Activated CD4-positive, alpha-beta T cell treated with anti-CD3 and anti-CD28 coated beads, Interleukin-2, amount 10 ng/mL, durations not matched to agents 7 days and 5 days (primary cell): ENCODE results near the gene LRRC23. TPM values are rescaled to one million over a fixed set of nuclear protein-coding genes. Genes with fewer than 3 reads are reported as not detected.
"Not testable (repeated sequence)": the region's sequence is repeated elsewhere in the genome, so short reads cannot be mapped to it uniquely, and the experiment has no call there.

Experiments used
- CTCF ChIA-PET: fragments of 350-600 bp; sonication (Branson Sonifier 250); formaldehyde crosslinking; loops from one replicate; lab custom pipeline; 2021; ENCODE audit warnings: antibody characterized with exemption; lab: Charles Lee
- POLR2A ChIA-PET: fragments of 350-600 bp; sonication (Branson Sonifier 250); formaldehyde crosslinking; loops from one replicate; lab custom pipeline; 2021; ENCODE audit warnings: antibody characterized with exemption; lab: Charles Lee
- DNase-seq: peaks from one replicate; pipeline ENCODE4 v3.0.0-alpha.2; 2020
- H3K27ac Mint-ChIP-seq: one replicate; pipeline ENCODE4 v1.8.0; 2021; ENCODE audit warnings: mild to moderate bottlenecking, moderate library complexity, mixed read lengths
- H3K27me3 Mint-ChIP-seq: one replicate; pipeline ENCODE4 v1.8.0; 2021; ENCODE audit warnings: mixed read lengths
- H3K36me3 Mint-ChIP-seq: one replicate; pipeline ENCODE4 v1.8.0; 2021; ENCODE audit warnings: low read depth, mixed read lengths
- H3K4me1 Mint-ChIP-seq: one replicate; pipeline ENCODE4 v1.8.0; 2021; ENCODE audit warnings: mixed read lengths
- H3K4me3 Mint-ChIP-seq: one replicate; pipeline ENCODE4 v1.8.0; 2021; ENCODE audit warnings: mild to moderate bottlenecking, moderate library complexity, mixed read lengths
- H3K9me3 Mint-ChIP-seq: one replicate; pipeline ENCODE4 v1.8.0; 2021; ENCODE audit warnings: mixed read lengths
- total RNA-seq, 2 experiments: library from RNA; stranded (reverse); gene quantifications; one replicate each; pipeline ENCODE4 v1.2.3, GENCODE V29; 2021

Gene LRRC23
- total RNA-seq, 2 experiments from 2014 or later, result 4.4 to 5.2 TPM

DNA sequence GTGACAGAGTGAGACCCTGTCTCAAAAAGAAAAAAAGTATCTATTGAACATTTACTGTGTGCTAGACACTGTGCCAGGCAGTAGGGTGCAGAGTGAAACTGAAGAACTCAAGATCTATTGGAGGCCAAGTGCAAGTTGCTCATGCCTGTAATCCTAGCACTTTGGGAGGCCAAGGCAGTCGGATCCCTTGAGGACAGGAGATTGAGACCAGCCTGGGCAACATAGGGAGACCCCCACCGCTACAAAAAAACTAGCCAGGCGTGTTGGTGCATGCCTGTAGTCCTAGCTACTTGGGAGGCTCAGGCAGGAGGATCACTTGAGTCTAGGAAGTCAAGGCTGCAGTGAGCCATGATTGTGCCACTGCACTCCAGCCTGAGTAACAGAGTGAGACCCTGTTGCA lies 11.9 kb upstream of the LRRC23 start:
- H3K27me3 Mint-ChIP-seq, DNase-seq, H3K27ac Mint-ChIP-seq, POLR2A ChIA-PET, H3K9me3 Mint-ChIP-seq: not testable (repeated sequence)
- Mint-ChIP-seq H3K4me3 (peak overlapping the region; percentile 82), H3K36me3 (peaks cover 10% of the 10 kb centered on the region), H3K4me1 (peaks cover 29% of the 10 kb centered on the region)
- CTCF ChIA-PET, result interaction anchor here (2.0 to 4.0 kb wide), 6 partner anchors 10 to 33 kb away, joined by 17 to 42 read pairs (median 24); partner anchors contain the start of genes LRRC23 and SPSB2

DNA sequence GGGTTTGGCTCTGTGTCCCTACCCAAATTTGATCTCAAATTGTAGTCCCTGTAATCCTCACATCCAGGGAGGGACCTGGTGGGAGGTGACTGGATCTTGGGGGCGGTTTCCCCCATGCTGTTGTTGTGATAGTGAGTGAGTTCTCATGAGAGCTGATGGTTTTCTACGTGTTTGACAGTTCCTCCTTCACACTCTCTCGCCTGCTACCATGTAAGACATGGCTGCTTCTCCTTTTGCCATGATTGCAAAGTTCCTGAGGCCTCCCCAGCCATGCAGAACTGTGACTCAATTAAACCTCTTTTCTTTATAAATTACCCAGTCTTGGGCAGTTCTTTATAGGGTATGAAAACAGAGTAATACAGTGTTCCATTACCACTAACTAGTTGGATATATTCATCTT lies 10.3 kb upstream of the LRRC23 start:
- peaks cover 10% of the 10 kb centered on the region for H3K36me3 Mint-ChIP-seq
- H3K27ac Mint-ChIP-seq, result no peak overlapping the region
- H3K27me3 Mint-ChIP-seq, result no peaks in the 10 kb centered on the region
- POLR2A ChIA-PET, result no interaction called here
- peaks cover 26% of the 10 kb centered on the region for H3K4me1 Mint-ChIP-seq
- H3K9me3 Mint-ChIP-seq, result no peaks in the 10 kb centered on the region
- DNase-seq, result no peak
- no peak overlapping the region for H3K4me3 Mint-ChIP-seq
- CTCF ChIA-PET, result interaction anchor here (0.6 to 4.0 kb wide), 3 partner anchors 8 to 172 kb away, joined by 3 to 25 read pairs (median 7); partner anchors contain the start of gene SPSB2

DNA sequence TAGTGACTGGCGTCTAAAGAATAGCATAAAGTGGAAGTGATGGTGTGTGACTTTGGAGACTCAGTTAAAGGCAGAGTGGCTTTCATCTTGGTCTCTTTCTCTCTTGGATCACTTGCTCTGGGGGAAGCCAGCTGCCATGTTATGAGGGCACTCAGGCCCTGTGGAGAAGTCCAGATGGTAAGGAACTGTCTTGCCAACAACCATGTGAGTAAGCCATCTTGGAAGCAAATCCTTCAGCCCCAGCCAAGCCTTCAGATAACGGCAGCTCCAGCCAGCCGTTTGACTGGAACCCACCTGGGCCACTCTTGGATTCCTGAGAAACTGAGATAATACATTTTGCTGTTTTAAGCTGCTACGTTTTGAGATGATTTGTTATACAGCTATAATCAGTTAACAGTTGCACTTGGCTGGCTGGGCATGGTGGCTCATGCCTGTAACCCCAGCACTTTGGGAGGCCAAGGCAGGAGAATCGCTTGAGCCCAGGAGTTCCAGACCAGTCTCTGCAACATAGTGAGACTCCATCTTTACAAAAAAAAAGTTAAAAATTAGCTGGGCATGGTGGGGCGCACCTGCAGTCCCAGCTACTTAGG lies 7.7 kb upstream of the LRRC23 start:
- CTCF ChIA-PET, result interaction anchor here (0.7 to 2.1 kb wide), 4 partner anchors 24 to 41 kb away, joined by 3 to 9 read pairs (median 4); partner anchors contain the start of gene SPSB2
- no peaks in the 10 kb centered on the region for H3K9me3 Mint-ChIP-seq
- H3K4me1 Mint-ChIP-seq, result peaks cover 19% of the 10 kb centered on the region
- no peak overlapping the region for H3K27ac Mint-ChIP-seq
- DNase-seq, result no peak
- H3K36me3 Mint-ChIP-seq, result peaks cover 2% of the 10 kb centered on the region
- POLR2A ChIA-PET, result interaction anchor here (0.7 kb wide), 1 partner anchor 426 kb away, joined by 10 read pairs; no protein-coding TSS in a partner anchor
- H3K27me3 Mint-ChIP-seq, result no peaks in the 10 kb centered on the region
- no peak overlapping the region for H3K4me3 Mint-ChIP-seq

DNA sequence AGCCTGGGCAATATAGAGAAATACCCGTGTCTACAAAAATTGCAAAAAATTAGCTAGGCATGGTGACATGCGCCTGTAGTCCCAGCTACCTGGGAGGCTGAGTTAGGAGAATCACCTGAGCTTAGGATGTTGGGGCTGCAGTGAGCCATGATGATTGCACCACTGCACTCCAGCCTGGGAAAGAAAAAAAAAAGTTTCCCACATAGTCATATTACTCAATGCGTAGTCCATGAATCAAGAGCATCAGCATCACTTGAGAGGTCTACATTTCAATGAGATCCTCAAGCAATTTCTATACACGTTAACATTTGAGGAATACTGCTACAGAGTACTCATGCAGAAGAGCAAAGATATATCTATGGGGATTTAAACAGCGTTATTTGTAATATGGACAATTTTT lies 5.2 kb upstream of the LRRC23 start:
- Mint-ChIP-seq H3K36me3 (no peaks in the 10 kb centered on the region), H3K9me3 (no peaks in the 10 kb centered on the region), H3K27ac (no peak overlapping the region), H3K27me3 (no peaks in the 10 kb centered on the region), H3K4me1 (peaks cover 12% of the 10 kb centered on the region), H3K4me3 (no peak overlapping the region)
- DNase-seq, result no peak
- ChIA-PET CTCF (interaction anchor here (0.8 to 2.4 kb wide), 3 partner anchors 8 to 57 kb away, joined by 3 to 17 read pairs (median 9); no protein-coding TSS in a partner anchor), POLR2A (no interaction called here)

DNA sequence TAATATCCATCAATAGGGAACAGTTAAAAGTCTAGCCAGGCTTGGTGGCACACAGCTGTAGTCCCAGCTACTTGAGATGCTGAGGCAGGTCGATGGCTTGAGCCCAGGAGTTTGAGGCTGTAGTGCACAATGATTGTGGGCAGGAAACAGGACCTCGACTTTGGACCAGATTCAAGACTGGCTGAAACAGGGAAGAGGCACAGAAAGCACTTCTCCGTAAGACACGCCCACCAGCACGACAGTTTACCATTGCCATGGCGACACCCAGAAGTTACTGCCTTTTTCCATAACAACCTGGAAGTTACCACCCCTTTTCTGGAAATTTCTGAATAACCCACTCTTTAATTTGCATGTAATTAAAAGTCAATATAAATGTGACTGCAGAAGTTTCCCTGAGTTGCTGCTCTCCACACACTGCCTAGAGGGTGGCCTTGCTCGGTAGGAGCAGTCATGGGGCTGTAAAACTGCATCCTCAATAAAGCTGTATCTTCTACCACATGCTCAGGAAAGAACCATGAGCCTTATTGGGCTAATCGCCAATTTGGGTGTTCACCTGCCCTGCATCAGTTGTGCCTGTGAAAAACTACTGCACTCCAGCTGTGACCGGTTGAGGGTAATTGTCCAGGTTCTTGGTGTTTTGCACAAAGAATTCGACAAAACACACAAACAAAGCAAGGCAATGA lies 4.6 kb upstream of the LRRC23 start:
- no peak overlapping the region for H3K4me3 Mint-ChIP-seq
- no peak overlapping the region for H3K27ac Mint-ChIP-seq
- DNase-seq, result no peak
- H3K36me3 Mint-ChIP-seq, result no peaks in the 10 kb centered on the region
- POLR2A ChIA-PET, result interaction anchor here (0.7 kb wide), 1 partner anchor 58 kb away, joined by 3 read pairs; no protein-coding TSS in a partner anchor
- no peaks in the 10 kb centered on the region for H3K9me3 Mint-ChIP-seq
- no peaks in the 10 kb centered on the region for H3K27me3 Mint-ChIP-seq
- CTCF ChIA-PET, result interaction anchor here (0.6 to 2.4 kb wide), 4 partner anchors 9 to 56 kb away, joined by 3 to 17 read pairs (median 6); no protein-coding TSS in a partner anchor
- peaks cover 12% of the 10 kb centered on the region for H3K4me1 Mint-ChIP-seq

DNA sequence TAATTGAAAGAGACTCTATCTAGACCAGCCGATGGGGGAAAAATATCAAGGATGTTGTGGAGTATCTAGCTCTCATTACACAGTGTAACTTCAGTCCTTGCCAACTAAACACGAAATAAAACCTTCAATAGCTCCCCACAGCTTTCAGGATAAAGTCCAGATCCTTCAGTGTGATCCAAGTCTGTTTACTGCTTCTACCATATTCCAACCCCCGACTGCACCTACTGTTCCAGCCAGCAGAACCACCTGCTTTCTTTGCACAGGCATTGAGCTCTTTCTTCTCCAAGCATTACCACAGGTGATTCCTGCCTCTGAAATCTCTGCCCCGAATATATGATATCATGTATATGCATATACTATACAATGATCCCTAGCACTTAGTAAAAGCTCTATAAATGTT lies 2.2 kb upstream of the LRRC23 start:
- H3K4me1 Mint-ChIP-seq, result peaks cover 12% of the 10 kb centered on the region
- no peak for DNase-seq
- ChIA-PET POLR2A (no interaction called here), CTCF (interaction anchor here (1.0 to 2.7 kb wide), 3 partner anchors 9 to 10 kb away, joined by 3 to 25 read pairs (median 4); no protein-coding TSS in a partner anchor)
- H3K27ac Mint-ChIP-seq, result no peak overlapping the region
- no peaks in the 10 kb centered on the region for H3K27me3 Mint-ChIP-seq
- H3K36me3 Mint-ChIP-seq, result no peaks in the 10 kb centered on the region
- H3K9me3 Mint-ChIP-seq, result no peaks in the 10 kb centered on the region
- no peak overlapping the region for H3K4me3 Mint-ChIP-seq

DNA sequence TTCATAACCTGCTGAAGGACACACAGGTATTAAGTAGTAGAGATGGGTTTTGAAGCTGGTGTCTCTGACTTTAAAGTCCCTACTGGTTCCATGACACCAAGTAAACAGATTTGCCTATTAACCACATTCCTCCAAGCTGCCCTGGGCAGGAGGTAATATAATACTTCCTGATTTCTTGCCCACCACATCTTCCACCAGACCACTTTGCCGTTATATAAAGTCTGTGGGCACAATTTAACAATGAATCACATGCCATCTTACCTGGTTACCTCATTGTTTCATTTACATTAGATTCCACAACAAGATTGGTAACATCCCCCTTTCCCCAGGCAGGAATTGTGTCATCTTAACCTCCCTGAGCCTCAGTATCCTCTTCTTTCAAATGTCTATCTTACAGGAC lies 900 bp upstream of the LRRC23 start:
- Mint-ChIP-seq H3K4me1 (peaks cover 12% of the 10 kb centered on the region), H3K36me3 (no peaks in the 10 kb centered on the region), H3K27me3 (no peaks in the 10 kb centered on the region), H3K9me3 (no peaks in the 10 kb centered on the region), H3K27ac (no peak overlapping the region), H3K4me3 (no peak overlapping the region)
- ChIA-PET POLR2A (interaction anchor here (0.6 kb wide), 1 partner anchor 346 kb away, joined by 4 read pairs; no protein-coding TSS in a partner anchor), CTCF (interaction anchor here (2.7 to 5.6 kb wide), 3 partner anchors 11 to 31 kb away, joined by 11 to 31 read pairs (median 25); partner anchors contain the start of gene SPSB2)
- no peak for DNase-seq

DNA sequence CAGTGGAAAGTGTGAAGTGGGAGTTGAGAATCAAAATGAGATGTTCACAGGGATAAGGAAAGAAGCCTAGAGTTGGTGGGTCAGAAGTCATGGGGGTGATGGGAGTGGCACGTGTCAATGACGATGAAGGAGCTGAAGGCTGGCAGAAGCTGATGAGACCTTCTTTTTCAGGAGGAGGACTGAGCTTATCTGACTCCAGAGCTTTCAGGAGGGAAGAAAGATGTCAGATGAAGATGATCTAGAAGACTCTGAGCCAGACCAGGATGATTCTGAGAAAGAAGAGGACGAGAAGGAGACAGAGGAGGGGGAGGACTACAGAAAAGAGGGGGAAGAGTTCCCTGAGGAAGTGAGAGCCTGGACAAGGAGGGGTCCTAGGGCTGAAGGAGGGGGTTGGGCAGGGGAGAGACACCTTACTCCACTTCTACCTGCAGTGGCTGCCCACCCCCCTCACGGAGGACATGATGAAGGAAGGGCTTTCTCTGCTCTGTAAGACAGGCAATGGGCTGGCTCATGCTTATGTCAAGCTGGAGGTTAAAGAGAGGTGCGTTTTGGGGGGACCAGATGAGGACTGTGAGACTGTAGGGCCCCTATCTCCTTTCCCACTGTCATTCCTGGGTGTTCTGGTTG lies 905 bp downstream of the LRRC23 start:
- Mint-ChIP-seq H3K4me1 (peaks cover 4% of the 10 kb centered on the region), H3K4me3 (no peak overlapping the region), H3K27me3 (no peaks in the 10 kb centered on the region), H3K36me3 (no peaks in the 10 kb centered on the region), H3K9me3 (no peaks in the 10 kb centered on the region), H3K27ac (no peak overlapping the region)
- ChIA-PET POLR2A (no interaction called here), CTCF (interaction anchor here (1.1 to 5.6 kb wide), 7 partner anchors 9 to 36 kb away, joined by 3 to 31 read pairs (median 6); partner anchors contain the start of genes ENO2 and SPSB2)
- DNase-seq, result no peak

DNA sequence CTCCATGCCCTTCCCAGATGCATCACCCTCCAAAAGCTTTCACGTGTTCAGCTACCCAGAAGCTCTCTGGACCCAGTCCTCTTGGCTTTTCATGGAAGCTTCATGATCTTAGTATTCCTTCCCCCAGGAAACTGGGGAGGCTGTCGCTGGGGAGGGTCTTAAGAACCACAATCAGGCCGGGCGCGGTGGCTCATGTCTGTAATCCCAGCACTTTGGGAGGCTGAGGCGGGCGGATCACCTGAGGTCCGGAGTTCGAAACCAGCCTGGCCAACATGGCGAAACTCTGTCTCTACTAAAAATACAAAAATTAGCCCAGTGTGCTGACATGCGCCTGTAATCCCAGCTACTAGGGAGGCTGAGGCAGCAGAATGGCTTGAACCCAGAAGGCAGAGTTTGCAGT lies 3.5 kb downstream of the LRRC23 start:
- ChIA-PET POLR2A (interaction anchor here (1.1 kb wide), 2 partner anchors 9 to 16 kb away, joined by 3 to 4 read pairs; no protein-coding TSS in a partner anchor), CTCF (interaction anchor here (0.6 to 5.6 kb wide), 10 partner anchors 8 to 205 kb away, joined by 3 to 31 read pairs (median 6); partner anchors contain the start of genes PTMS and SPSB2)
- not testable (repeated sequence) for H3K27ac Mint-ChIP-seq, H3K4me3 Mint-ChIP-seq, DNase-seq, H3K36me3 Mint-ChIP-seq, H3K4me1 Mint-ChIP-seq, H3K27me3 Mint-ChIP-seq, H3K9me3 Mint-ChIP-seq

DNA sequence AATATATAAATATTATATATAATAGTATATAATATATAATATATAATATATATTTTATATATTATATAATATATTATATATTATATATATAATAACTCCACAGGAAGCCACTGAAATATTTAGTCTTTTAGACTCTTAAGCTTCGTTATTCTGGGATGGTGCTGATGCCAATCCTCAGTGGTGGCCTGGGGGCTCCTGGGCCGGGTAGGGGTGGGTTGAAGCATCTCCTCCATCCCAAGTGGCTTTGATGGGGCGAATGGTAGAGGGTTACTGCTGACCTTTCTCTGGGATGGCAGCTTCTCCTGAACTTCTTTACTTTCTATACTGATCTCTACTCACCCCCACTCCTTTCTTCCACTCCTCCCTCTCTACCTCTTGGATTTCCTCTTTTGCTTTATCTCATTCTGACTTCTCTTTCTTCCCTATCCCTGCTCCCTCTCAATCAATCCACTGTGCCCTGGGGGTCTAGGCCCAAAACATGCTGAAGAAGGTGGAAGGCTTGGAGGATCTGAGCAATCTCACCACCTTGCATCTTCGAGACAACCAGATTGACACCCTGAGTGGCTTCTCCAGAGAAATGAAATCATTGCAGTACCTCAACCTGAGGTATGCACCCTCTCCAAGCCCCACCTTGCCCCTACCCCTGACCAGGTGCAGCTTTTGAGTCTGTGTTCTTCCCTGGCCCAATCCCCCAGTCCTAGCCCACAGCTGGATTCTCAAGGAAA lies 5.0 kb downstream of the LRRC23 start:
- peaks cover 15% of the 10 kb centered on the region for H3K4me1 Mint-ChIP-seq
- H3K9me3 Mint-ChIP-seq, result no peaks in the 10 kb centered on the region
- H3K36me3 Mint-ChIP-seq, result no peaks in the 10 kb centered on the region
- H3K27me3 Mint-ChIP-seq, result no peaks in the 10 kb centered on the region
- CTCF ChIA-PET, result interaction anchor here (1.5 to 5.6 kb wide), 4 partner anchors 14 to 37 kb away, joined by 3 to 31 read pairs (median 6); partner anchors contain the start of genes C12orf57, RNU7-1 and SPSB2
- no peak overlapping the region for H3K4me3 Mint-ChIP-seq
- H3K27ac Mint-ChIP-seq, result no peak overlapping the region
- no peak for DNase-seq
- POLR2A ChIA-PET, result no interaction called here

DNA sequence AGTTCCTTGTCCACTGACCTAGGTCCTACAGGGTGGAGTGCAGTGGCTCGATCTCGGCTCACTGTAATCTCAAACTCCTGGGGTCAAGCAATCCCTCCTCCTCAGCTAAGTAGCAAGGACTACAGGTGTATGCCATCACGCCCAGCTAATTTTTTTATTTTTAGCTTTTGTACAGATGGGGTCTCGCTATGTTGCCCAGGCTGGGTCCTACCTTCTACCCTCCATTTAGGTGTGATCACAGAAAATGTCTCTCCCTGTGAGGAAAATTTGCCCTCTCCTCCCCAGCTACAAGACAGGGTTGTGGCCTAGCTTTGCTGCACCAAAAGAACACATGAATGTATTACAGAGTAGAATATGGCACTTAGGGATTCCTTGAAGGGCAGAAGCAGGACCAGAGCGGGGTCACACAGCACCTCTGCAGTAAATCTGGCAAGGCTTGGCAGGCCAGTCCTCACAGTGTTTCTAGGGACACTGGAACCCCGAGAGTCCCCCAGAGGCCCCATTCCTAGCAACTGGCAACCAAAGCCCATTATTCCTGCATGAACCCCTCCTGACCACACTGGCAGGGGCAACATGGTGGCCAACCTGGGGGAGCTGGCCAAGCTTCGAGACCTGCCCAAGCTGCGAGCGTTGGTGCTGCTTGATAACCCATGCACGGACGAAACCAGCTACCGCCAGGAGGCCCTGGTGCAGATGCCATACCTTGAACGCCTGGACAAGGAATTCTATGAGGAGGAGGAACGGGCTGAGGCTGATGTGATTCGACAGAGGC lies 7.7 kb downstream of the LRRC23 start:
- Mint-ChIP-seq H3K27me3 (no peaks in the 10 kb centered on the region), H3K4me1 (peaks cover 39% of the 10 kb centered on the region), H3K36me3 (peaks cover 13% of the 10 kb centered on the region), H3K27ac (peak overlapping the region; percentile 82), H3K4me3 (peak overlapping the region; percentile 84), H3K9me3 (no peaks in the 10 kb centered on the region)
- CTCF ChIA-PET, result interaction anchor here (0.5 to 6.3 kb wide), 11 partner anchors 9 to 197 kb away, joined by 3 to 39 read pairs (median 4); partner anchors contain the start of genes ATN1 and SPSB2
- DNase-seq, result no peak
- POLR2A ChIA-PET, result no interaction called here
